Fibroblast of pulmonary artery (primary cell): ENCODE data around the gene CLTA.

Experiments used
- DNase-seq: peaks from one replicate; pipeline ENCODE4 v3.0.0-alpha.2; 2010; ENCODE audit warnings: low read depth
- H3K4me3 ChIP-seq: replicated peaks from 2 replicates; pipeline ENCODE4 v1.5.1; 2011; ENCODE audit warnings: low read depth, mild to moderate bottlenecking, control low read depth, low read length, moderate library complexity
- CTCF ChIP-seq: IDR thresholded peaks from 2 replicates; pipeline ENCODE4 v1.5.1; 2011; ENCODE audit warnings: mild to moderate bottlenecking, control low read depth, low read length, inconsistent platforms; ENCODE audit errors: missing control alignments

CLTA gene

GRCh38 chr9:36258996-36259533 is 68.3 kb downstream of the CLTA start:
- no peak for TF ChIP-seq CTCF
- no peak for DNase-seq

More at GRCh38 chr9:36258996-36259533, 68.3 kb downstream of the CLTA start:
- H3K4me3 ChIP-seq, result peak overlapping the region; percentile 63
